PFSK-1 (cell line): ENCODE data around the gene TRPM3.

Source experiments
- POLR2AphosphoS5 ChIP-seq: IDR thresholded peaks from 2 replicates; pipeline ENCODE4 v1.6.1; 2012; ENCODE audit warnings: low read depth, mild to moderate bottlenecking, control low read depth, low read length, moderate library complexity
- REST ChIP-seq, 2 experiments: IDR thresholded peaks; 2 replicates each; pipeline versions ENCODE4 v1.6.1 to v1.8.0; 2011 to 2012; ENCODE audit warnings: low read depth in 2 of 2, low read length in 2 of 2, control low read depth in 1 of 2, inconsistent platforms in 1 of 2, mild to moderate bottlenecking in 1 of 2, moderate library complexity in 1 of 2; ENCODE audit not compliant: insufficient read depth in 1 of 2

GRCh38 chr9:70795841-70796240 lies 325.6 kb downstream of the TRPM3 start:
- TF ChIP-seq POLR2AphosphoS5 = no peak
- no peak for TF ChIP-seq REST (IDR thresholded peaks at IDR 0.05; ENCODE audit: insufficient read depth in 1 of 2, low read depth in 2 of 2, low read length in 2 of 2)
